SK-N-SH treated with all-trans-retinoic acid at 6 μM for 48 hours (cell line): ENCODE measurements around the gene ZNF423.

Experiments
- ATAC-seq: fragments of 200-7000 bp; cut with Tn5 transposase; 3 replicates; pipeline ENCODE4 v1.9.1; 2020; ENCODE audit warnings: mild to moderate bottlenecking, moderate library complexity
- ARNTL ChIP-seq: fragments of 450-650 bp; formaldehyde crosslinking; IDR thresholded peaks from 2 replicates; pipeline ENCODE4 v1.5.0; 2020; ENCODE audit warnings: low read depth, mild to moderate bottlenecking, moderate library complexity, borderline replicate concordance
- BACH2 ChIP-seq: fragments of 250-450 bp; sonication (Bioruptor Pico); IDR thresholded peaks from 2 replicates; pipeline ENCODE4 v1.9.0; 2021; ENCODE audit warnings: mild to moderate bottlenecking, borderline replicate concordance
- CREB5 ChIP-seq: fragments of 250-450 bp; sonication (Bioruptor Pico); IDR thresholded peaks from 2 replicates; pipeline ENCODE4 v1.5.1; 2020; ENCODE audit warnings: low read depth, mild to moderate bottlenecking, moderate library complexity
- CSDC2 ChIP-seq: fragments of 250-450 bp; sonication (Bioruptor Pico); IDR thresholded peaks from 2 replicates; pipeline ENCODE4 v1.5.0; 2020; ENCODE audit warnings: mild to moderate bottlenecking, moderate library complexity
- CSRNP3 ChIP-seq: fragments of 250-450 bp; sonication (Bioruptor Pico); IDR thresholded peaks from 2 replicates; pipeline ENCODE4 v1.5.1; 2021; ENCODE audit warnings: mild to moderate bottlenecking, moderate library complexity
- ESRRG ChIP-seq: fragments of 250-450 bp; sonication (Bioruptor Pico); IDR thresholded peaks from 2 replicates; pipeline ENCODE4 v1.6.1; 2021; ENCODE audit warnings: mild to moderate bottlenecking
- GLIS3 ChIP-seq: fragments of 250-450 bp; sonication (Bioruptor Pico); IDR thresholded peaks from 2 replicates; pipeline ENCODE4 v1.5.0; 2020; ENCODE audit warnings: mild to moderate bottlenecking, moderate library complexity
- ISL1 ChIP-seq: fragments of 250-450 bp; sonication (Bioruptor Pico); IDR thresholded peaks from 2 replicates; pipeline ENCODE4 v2.1.2; 2022; ENCODE audit warnings: mild to moderate bottlenecking, moderate library complexity
- OSR1 ChIP-seq: fragments of 250-450 bp; sonication (Bioruptor Pico); IDR thresholded peaks from 2 replicates; pipeline ENCODE4 v1.8.0; 2022; ENCODE audit warnings: moderate library complexity, mild to moderate bottlenecking, inconsistent platforms
- POU6F1 ChIP-seq: fragments of 250-450 bp; sonication (Bioruptor Pico); IDR thresholded peaks from 2 replicates; pipeline ENCODE4 v1.8.0; 2021; ENCODE audit warnings: low read depth, mild to moderate bottlenecking, moderate library complexity, borderline replicate concordance
- PPARA ChIP-seq: fragments of 250-450 bp; sonication (Bioruptor Pico); IDR thresholded peaks from 2 replicates; pipeline ENCODE4 v1.5.0; 2020; ENCODE audit warnings: mild to moderate bottlenecking, borderline replicate concordance
- RARB ChIP-seq: fragments of 250-450 bp; sonication (Bioruptor Pico); IDR thresholded peaks from 2 replicates; pipeline ENCODE4 v1.8.0; 2021; ENCODE audit warnings: mild to moderate bottlenecking, moderate library complexity
- SNAI2 ChIP-seq: fragments of 250-450 bp; sonication (Bioruptor Pico); IDR thresholded peaks from 2 replicates; pipeline ENCODE4 v1.5.0; 2020; ENCODE audit warnings: mild to moderate bottlenecking, moderate library complexity
- TCF4 ChIP-seq: fragments of 250-450 bp; sonication (Bioruptor Pico); IDR thresholded peaks from 2 replicates; pipeline ENCODE4 v1.8.0; 2021; ENCODE audit warnings: mild to moderate bottlenecking, moderate library complexity, borderline replicate concordance
- TOX ChIP-seq: fragments of 250-450 bp; sonication (Bioruptor Pico); IDR thresholded peaks from 2 replicates; pipeline ENCODE4 v1.8.0; 2021; ENCODE audit warnings: mild to moderate bottlenecking, moderate library complexity, borderline replicate concordance
- TSHZ2 ChIP-seq: fragments of 250-450 bp; sonication (Bioruptor Pico); IDR thresholded peaks from 2 replicates; pipeline ENCODE4 v1.5.0; 2020; ENCODE audit warnings: mild to moderate bottlenecking, moderate library complexity
- ZC3H10 ChIP-seq: fragments of 250-450 bp; sonication (Bioruptor Pico); IDR thresholded peaks from 2 replicates; pipeline ENCODE4 v1.5.1; 2021; ENCODE audit warnings: mild to moderate bottlenecking, moderate library complexity
- ZFP3 ChIP-seq: fragments of 250-450 bp; sonication (Bioruptor Pico); IDR thresholded peaks from 2 replicates; pipeline ENCODE4 v1.5.0; 2020; ENCODE audit warnings: mild to moderate bottlenecking, moderate library complexity
- ZFP30 ChIP-seq: fragments of 450-650 bp; formaldehyde crosslinking; IDR thresholded peaks from 2 replicates; pipeline ENCODE4 v1.5.0; 2022; ENCODE audit warnings: mild to moderate bottlenecking, moderate library complexity
- ZNF70 ChIP-seq: fragments of 450-650 bp; formaldehyde crosslinking; IDR thresholded peaks from 2 replicates; pipeline ENCODE4 v1.5.0; 2020; ENCODE audit warnings: mild to moderate bottlenecking, moderate library complexity
- ZNF8 ChIP-seq: fragments of 450-650 bp; formaldehyde crosslinking; IDR thresholded peaks from 2 replicates; pipeline ENCODE4 v1.5.0; 2020; ENCODE audit warnings: mild to moderate bottlenecking, moderate library complexity

ZNF423 gene

GRCh38 chr16:49497466-49497865 is 358.4 kb downstream of the ZNF423 start:
- no peak for TF ChIP-seq TSHZ2 (CRISPR knock-in tag)
- no peak for ATAC-seq

DNA sequence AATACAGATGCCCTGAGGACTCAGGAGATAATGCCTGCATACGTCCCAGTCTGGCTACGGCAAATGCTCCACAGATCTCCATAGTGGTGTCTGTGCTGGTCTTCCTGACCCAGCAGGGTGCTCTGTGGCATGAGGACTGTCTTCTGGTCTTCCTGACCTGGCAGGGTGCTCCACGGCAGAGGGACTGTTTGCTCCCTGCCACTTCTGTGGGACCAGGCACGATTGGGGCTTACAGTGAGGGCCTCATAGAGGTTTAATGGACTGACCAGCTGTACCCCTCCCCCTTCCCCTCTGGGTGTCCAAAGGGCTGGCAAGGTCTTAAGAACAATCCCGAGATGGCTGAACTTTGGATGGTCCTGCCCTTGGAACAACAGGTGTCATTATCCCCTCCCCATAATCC is 359.3 kb downstream of the ZNF423 start:
- TF ChIP-seq TSHZ2 (CRISPR knock-in tag): no peak
- no peak for TF ChIP-seq ZFP3 (CRISPR knock-in tag)
- no peak for TF ChIP-seq CSDC2 (CRISPR knock-in tag)
- no peak for TF ChIP-seq CSRNP3
- TF ChIP-seq GLIS3 (CRISPR knock-in tag): no peak
- TF ChIP-seq ZC3H10 (CRISPR knock-in tag): no peak
- no peak for TF ChIP-seq TOX
- no peak for TF ChIP-seq TCF4 (CRISPR knock-in tag)
- TF ChIP-seq ZNF8 (CRISPR knock-in tag): no peak
- no peak for TF ChIP-seq ESRRG
- TF ChIP-seq BACH2 (CRISPR knock-in tag): no peak
- TF ChIP-seq OSR1 (CRISPR knock-in tag): no peak
- no peak for TF ChIP-seq ZNF70 (CRISPR knock-in tag)
- TF ChIP-seq ARNTL (CRISPR knock-in tag): no peak
- no peak for ATAC-seq

- ATAC-seq: no peak
Measured at GRCh38 chr16:49495596-49496355, 360.1 kb downstream of the ZNF423 start.

More at GRCh38 chr16:49495596-49496355, 360.1 kb downstream of the ZNF423 start:
- TF ChIP-seq ZNF8 (CRISPR knock-in tag): no peak
- TF ChIP-seq TSHZ2 (CRISPR knock-in tag): no peak
- TF ChIP-seq RARB (CRISPR knock-in tag): no peak
- no peak for TF ChIP-seq ISL1 (CRISPR knock-in tag)
- no peak for TF ChIP-seq SNAI2
- no peak for TF ChIP-seq CREB5 (CRISPR knock-in tag)
- TF ChIP-seq ZFP30 (CRISPR knock-in tag): no peak
- no peak for TF ChIP-seq ZNF70 (CRISPR knock-in tag)
- TF ChIP-seq ARNTL (CRISPR knock-in tag): no peak
- TF ChIP-seq POU6F1 (CRISPR knock-in tag): no peak
- no peak for TF ChIP-seq ZFP3 (CRISPR knock-in tag)
- no peak for TF ChIP-seq BACH2 (CRISPR knock-in tag)
- no peak for TF ChIP-seq CSDC2 (CRISPR knock-in tag)
- TF ChIP-seq ESRRG: no peak
- no peak for TF ChIP-seq CSRNP3
- TF ChIP-seq PPARA (CRISPR knock-in tag): no peak
- TF ChIP-seq, all 23 proteins: peak for 0
